ENCODE data around the gene SPEN. TPM values are rescaled to one million over a fixed set of nuclear protein-coding genes. Genes with fewer than 3 reads are reported as not detected.
A peak's percentile ranks its signal among the peaks of the same experiment; 100 is the strongest.

Gene SPEN
- total and polyA plus RNA-seq, 2 of the 13 experiments (the other 11 are each of a cell fraction or from before 2014, with no cell fraction given) = 4.8 to 14.0 TPM

GRCh38 chr1:15847100-15847892 lies at the start of gene SPEN (continued):
- peak; percentile 55; the same call in 1 of the 2 replicates for TF ChIP-seq PPARG (CRISPR knock-in tag; conservative IDR thresholded peaks at IDR 0.05)
- TF ChIP-seq CCDC6 (CRISPR knock-in tag; IDR thresholded peaks at IDR 0.05) = peak; percentile 14; the same call in 1 of the 2 replicates
- TF ChIP-seq PATZ1 (CRISPR knock-in tag; IDR thresholded peaks at IDR 0.05) = peak; percentile 23; the same call in 1 of the 2 replicates
- peak; percentile 8; the same call in 1 of the 2 replicates for TF ChIP-seq DZIP1 (CRISPR knock-in tag; IDR thresholded peaks at IDR 0.05)
- TF ChIP-seq ARNT (IDR thresholded peaks at IDR 0.05) = no peak
- TF ChIP-seq ZNF816 (CRISPR knock-in tag; IDR thresholded peaks at IDR 0.05; ENCODE audit: borderline replicate concordance) = no peak
- 0 out of 2 replicates have a peak, but pooled peaks have one; percentile 71 for TF ChIP-seq POGK (CRISPR knock-in tag; conservative IDR thresholded peaks at IDR 0.05)
- peak; percentile 96 for TF ChIP-seq ZBTB14 (CRISPR knock-in tag; IDR thresholded peaks at IDR 0.05)
- TF ChIP-seq CTCF (CRISPR knock-in tag; IDR thresholded peaks at IDR 0.05) = peak; percentile 2
- no peak for TF ChIP-seq RERE (CRISPR knock-in tag; IDR thresholded peaks at IDR 0.05; ENCODE audit: low read depth)
- no peak for TF ChIP-seq FOXP1 (IDR thresholded peaks at IDR 0.05)
- TF ChIP-seq FOXP1 (CRISPR knock-in tag; IDR thresholded peaks at IDR 0.05) = no peak
